K562 (cell line): ENCODE data around the gene MALRD1.

ENCODE experiments used
- MAX ChIP-seq: sonication (generic); formaldehyde crosslinking; IDR thresholded peaks from 2 replicates; pipeline ENCODE4 v1.9.0; 2022; ENCODE audit warnings: mild to moderate bottlenecking, missing genetic modification reagents
- NFIC ChIP-seq: fragments of 450-650 bp; IDR thresholded peaks from 2 replicates; pipeline ENCODE4 v1.6.1; 2017; ENCODE audit warnings: mild to moderate bottlenecking, inconsistent platforms

- TF ChIP-seq MAX (CRISPR knock-in tag) (no peak), NFIC (no peak)
Measured at GRCh38 chr10:19570120-19570519, 521.5 kb downstream of the MALRD1 start.
